ENCODE data around the gene ARHGAP24.

- TF ChIP-seq CTCF (conservative IDR thresholded peaks at IDR 0.05 in 1 of 2, IDR thresholded peaks at IDR 0.05 in 1 of 2; ENCODE audit: low read depth in 1 of 2, low read length in 2 of 2) (no peak), EZH2 (IDR thresholded peaks at IDR 0.05; ENCODE audit: low read length, missing control alignments) (no peak)
These were observed 39.2 kb downstream of the ARHGAP24 start for GRCh38 chr4:85514117-85514516.
